GM23248 (cell line): ENCODE data around the gene UGT1A4. TPM values are rescaled to one million over a fixed set of nuclear protein-coding genes. Genes with fewer than 3 reads are reported as not detected.

Source experiments
- DNase-seq: peaks from one replicate; pipeline ENCODE4 v3.0.0-alpha.2; 2015
- H2AFZ ChIP-seq: fragments of 200-600 bp; sonication (generic); 2 replicates; pipeline ENCODE4 v1.6.1; 2016; ENCODE audit warnings: antibody characterized with exemption
- H3F3A ChIP-seq: fragments of 200-600 bp; sonication (generic); 2 replicates; pipeline ENCODE4 v1.6.1; 2016; ENCODE audit warnings: mild to moderate bottlenecking, antibody characterized with exemption, mixed run types; ENCODE audit not compliant: insufficient read depth
- H3K27ac ChIP-seq: fragments of 200-600 bp; sonication (generic); 2 replicates; pipeline ENCODE4 v1.5.1; 2016; ENCODE audit warnings: mild to moderate bottlenecking
- H3K27me3 ChIP-seq: fragments of 200-600 bp; sonication (generic); replicated peaks from 2 replicates; pipeline ENCODE4 v1.6.1; 2016; ENCODE audit warnings: mild to moderate bottlenecking; ENCODE audit not compliant: insufficient read depth
- H3K36me3 ChIP-seq: fragments of 200-600 bp; sonication (generic); 2 replicates; pipeline ENCODE4 v1.6.1; 2016; ENCODE audit warnings: low read depth, mild to moderate bottlenecking
- H3K4me1 ChIP-seq: fragments of 200-600 bp; sonication (generic); 2 replicates; pipeline ENCODE4 v1.6.1; 2016; ENCODE audit warnings: mild to moderate bottlenecking; ENCODE audit not compliant: insufficient read depth
- H3K4me2 ChIP-seq: fragments of 200-600 bp; sonication (generic); one replicate; pipeline ENCODE4 v1.6.1; 2016; ENCODE audit warnings: mild to moderate bottlenecking; ENCODE audit not compliant: unreplicated experiment
- H3K4me3 ChIP-seq: fragments of 200-600 bp; sonication (generic); 2 replicates; pipeline ENCODE4 v1.5.1; 2016; ENCODE audit warnings: mild to moderate bottlenecking
- H3K79me2 ChIP-seq: fragments of 200-600 bp; sonication (generic); 2 replicates; pipeline ENCODE4 v1.6.1; 2016; ENCODE audit warnings: mild to moderate bottlenecking; ENCODE audit not compliant: insufficient read depth
- H3K9ac ChIP-seq: fragments of 200-600 bp; sonication (generic); 2 replicates; pipeline ENCODE4 v1.6.1; 2016; ENCODE audit warnings: mild to moderate bottlenecking
- H3K9me2 ChIP-seq: fragments of 200-600 bp; sonication (generic); 2 replicates; pipeline ENCODE4 v1.6.1; 2016; ENCODE audit warnings: mixed run types, mild to moderate bottlenecking, moderate library complexity; ENCODE audit not compliant: insufficient read depth
- H3K9me3 ChIP-seq: fragments of 200-600 bp; sonication (generic); one replicate; pipeline ENCODE4 v1.6.1; 2017; ENCODE audit warnings: low read depth
- H4K20me1 ChIP-seq: fragments of 200-600 bp; sonication (generic); 2 replicates; pipeline ENCODE4 v1.6.0; 2016; ENCODE audit not compliant: insufficient read depth
- EZH2 ChIP-seq: fragments of 200-600 bp; sonication (generic); IDR thresholded peaks from 2 replicates; pipeline ENCODE4 v1.6.1; 2018; ENCODE audit warnings: antibody characterized with exemption, mild to moderate bottlenecking; ENCODE audit not compliant: insufficient read depth, poor library complexity, severe bottlenecking
- EZH2phosphoT487 ChIP-seq: fragments of 200-600 bp; sonication (generic); IDR thresholded peaks from 2 replicates; pipeline ENCODE4 v1.6.1; 2018; ENCODE audit warnings: antibody characterized with exemption, moderate library complexity, mild to moderate bottlenecking, low read depth; ENCODE audit not compliant: insufficient read depth
- WGBS, 2 experiments: methylation state at CpG; one replicate each; pipeline ENCODE4 v1.1.6; 2015 to 2017; ENCODE audit warnings: low lambda C conversion rate in 2 of 2, low coverage in 1 of 2; ENCODE audit errors: missing lambda C conversion rate in 2 of 2; 5-methylcytosine and 5-hydroxymethylcytosine counted together
- in situ Hi-C: fragments of 300-500 bp; cut with MboI; formaldehyde crosslinking; loops from 2 replicates; pipeline ENCODE4 v1.15.0; 2020
- polyA plus RNA-seq: library from polyadenylated mRNA; unstranded; fragments of >200 nt; fragmentation: Nextera tagmentation; extraction: Ambion mirVana; gene quantifications from 2 replicates; pipeline ENCODE4 v1.2.1, GENCODE V29; 2016
- total RNA-seq: library from RNA; depleted of rRNA; stranded (reverse); fragments of >200 nt; shearing (Covaris generic); gene quantifications from 2 replicates; pipeline ENCODE4 v1.2.3, GENCODE V29; 2014

Gene UGT1A4
- total and polyA plus RNA-seq, 2 experiments from 2014 or later = not detected

DNA sequence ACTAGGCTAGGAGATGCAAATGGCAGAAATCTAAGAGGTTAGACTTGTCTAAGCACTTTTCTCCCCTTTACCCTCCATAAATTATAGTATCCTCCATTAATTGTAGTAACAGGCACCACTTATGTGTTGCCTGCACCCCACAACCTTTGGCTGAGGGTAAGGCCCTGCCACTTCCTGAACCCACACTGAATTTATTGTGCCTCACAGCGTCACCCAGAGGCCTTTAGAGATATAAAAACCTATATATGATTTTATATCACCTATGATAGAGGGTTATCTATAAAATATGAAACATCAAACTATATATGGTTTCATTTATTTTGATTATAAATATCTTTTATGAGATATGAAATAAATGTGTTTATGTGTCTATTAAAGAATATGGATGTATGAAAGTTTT lies 44.2 kb upstream of the UGT1A4 start:
- no peak for DNase-seq
- no peaks in the 10 kb centered on the region for H3K36me3 ChIP-seq
- in situ Hi-C loops = no loop called here

GRCh38 chr2:233674995-233675394 lies 43.5 kb upstream of the UGT1A4 start:
- Histone ChIP-seq H3K36me3 (no peaks in the 10 kb centered on the region), H2AFZ (no peak overlapping the region), H3K79me2 (no peaks in the 10 kb centered on the region), H3K4me2 (no peak overlapping the region), H3K27ac (no peak overlapping the region), H3K4me1 (no peaks in the 10 kb centered on the region), H3K27me3 (no peaks in the 10 kb centered on the region; the same call in 1 of the 2 replicates), H3K9me2 (no peaks in the 10 kb centered on the region), H3F3A (no peaks in the 10 kb centered on the region), H3K9me3 (no peaks in the 10 kb centered on the region), H3K9ac (no peak overlapping the region), H4K20me1 (no peaks in the 10 kb centered on the region), H3K4me3 (no peak overlapping the region)
- no peak for DNase-seq
- TF ChIP-seq EZH2 (no peak), EZH2phosphoT487 (no peak)
- in situ Hi-C loops = no loop called here
- 12 to 17% methylated on average over 4 of the region's 4 CpGs for WGBS, 2 experiments

More for the DNA sequence above, 44.2 kb upstream of the UGT1A4 start:
- Histone ChIP-seq H2AFZ (no peak overlapping the region), H3K9me3 (no peaks in the 10 kb centered on the region), H3K27me3 (no peaks in the 10 kb centered on the region; the same call in 1 of the 2 replicates), H3K9me2 (no peaks in the 10 kb centered on the region), H3K4me2 (no peak overlapping the region), H4K20me1 (no peaks in the 10 kb centered on the region), H3K79me2 (no peaks in the 10 kb centered on the region), H3F3A (no peaks in the 10 kb centered on the region), H3K27ac (no peak overlapping the region), H3K9ac (no peak overlapping the region), H3K4me1 (no peaks in the 10 kb centered on the region), H3K4me3 (no peak overlapping the region)
- TF ChIP-seq EZH2 (no peak), EZH2phosphoT487 (no peak)
- 0 to 7% methylated on average over 1 of the region's 1 CpG for WGBS, 2 experiments

DNA sequence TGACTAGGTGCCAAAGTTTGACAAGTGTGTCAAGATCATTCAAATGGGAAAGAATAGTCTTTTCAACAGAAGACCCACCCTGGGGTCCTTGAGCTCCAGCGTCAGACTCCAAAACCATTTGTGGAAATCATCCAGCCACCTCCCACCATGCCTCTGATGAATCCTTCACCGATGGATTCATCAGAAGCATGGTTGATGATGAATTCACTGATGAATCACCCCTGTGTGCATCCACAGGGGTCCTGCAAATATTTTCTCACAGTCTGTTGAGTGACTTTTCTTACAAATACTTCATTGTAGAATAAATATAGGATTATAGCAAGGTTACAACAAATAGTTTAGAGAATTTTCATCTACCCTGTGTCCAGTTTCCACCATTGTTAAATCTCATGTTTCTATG lies 42.5 kb upstream of the UGT1A4 start:
- WGBS, 2 experiments = 35 to 39% methylated on average over 2 of the region's 2 CpGs
- Histone ChIP-seq H3K4me1 (no peaks in the 10 kb centered on the region), H3F3A (no peaks in the 10 kb centered on the region), H3K9ac (no peak overlapping the region), H3K79me2 (no peaks in the 10 kb centered on the region), H3K9me2 (no peaks in the 10 kb centered on the region), H3K36me3 (no peaks in the 10 kb centered on the region), H2AFZ (no peak overlapping the region), H3K27ac (no peak overlapping the region), H4K20me1 (no peaks in the 10 kb centered on the region), H3K4me2 (no peak overlapping the region), H3K9me3 (no peaks in the 10 kb centered on the region), H3K4me3 (no peak overlapping the region), H3K27me3 (no peaks in the 10 kb centered on the region)
- peak; percentile 16 for DNase-seq
- TF ChIP-seq EZH2phosphoT487 = no peak
- TF ChIP-seq EZH2 = no peak
- in situ Hi-C loops = no loop called here

GRCh38 chr2:233679196-233679595 lies 39.3 kb upstream of the UGT1A4 start:
- DNase-seq = no peak

GRCh38 chr2:233680361-233681045 lies 38.0 kb upstream of the UGT1A4 start:
- 42 to 45% methylated on average over 4 of the region's 4 CpGs for WGBS, 2 experiments
- Histone ChIP-seq H3K27ac (no peak overlapping the region), H3K9ac (no peak overlapping the region), H3K36me3 (no peaks in the 10 kb centered on the region), H3K4me1 (no peaks in the 10 kb centered on the region), H4K20me1 (no peaks in the 10 kb centered on the region), H3K9me2 (no peaks in the 10 kb centered on the region), H3K9me3 (no peaks in the 10 kb centered on the region), H3K4me2 (no peak overlapping the region), H3K4me3 (no peak overlapping the region), H3F3A (no peaks in the 10 kb centered on the region), H2AFZ (no peak overlapping the region), H3K27me3 (no peaks in the 10 kb centered on the region), H3K79me2 (no peaks in the 10 kb centered on the region)
- no peak for TF ChIP-seq EZH2
- no peak for TF ChIP-seq EZH2phosphoT487
- in situ Hi-C loops = no loop called here
- DNase-seq = peak; percentile 2

More at GRCh38 chr2:233679196-233679595, 39.3 kb upstream of the UGT1A4 start:
- Histone ChIP-seq H3K36me3 (no peaks in the 10 kb centered on the region), H3K9me2 (no peaks in the 10 kb centered on the region), H3K4me3 (no peak overlapping the region), H2AFZ (no peak overlapping the region), H3K4me2 (no peak overlapping the region), H3K27ac (no peak overlapping the region), H3F3A (no peaks in the 10 kb centered on the region), H3K79me2 (no peaks in the 10 kb centered on the region), H3K4me1 (no peaks in the 10 kb centered on the region), H3K9me3 (no peaks in the 10 kb centered on the region), H3K27me3 (no peaks in the 10 kb centered on the region), H3K9ac (no peak overlapping the region), H4K20me1 (no peaks in the 10 kb centered on the region)
- WGBS, 2 experiments = 10 to 12% methylated on average over 4 of the region's 4 CpGs
- in situ Hi-C loops = no loop called here
- TF ChIP-seq EZH2 = no peak
- no peak for TF ChIP-seq EZH2phosphoT487
